ENCODE data around the gene TBCK.
"Not testable (repeated sequence)": the region's sequence is repeated elsewhere in the genome, so short reads cannot be mapped to it uniquely, and the experiment has no call there.

TBCK gene

DNA sequence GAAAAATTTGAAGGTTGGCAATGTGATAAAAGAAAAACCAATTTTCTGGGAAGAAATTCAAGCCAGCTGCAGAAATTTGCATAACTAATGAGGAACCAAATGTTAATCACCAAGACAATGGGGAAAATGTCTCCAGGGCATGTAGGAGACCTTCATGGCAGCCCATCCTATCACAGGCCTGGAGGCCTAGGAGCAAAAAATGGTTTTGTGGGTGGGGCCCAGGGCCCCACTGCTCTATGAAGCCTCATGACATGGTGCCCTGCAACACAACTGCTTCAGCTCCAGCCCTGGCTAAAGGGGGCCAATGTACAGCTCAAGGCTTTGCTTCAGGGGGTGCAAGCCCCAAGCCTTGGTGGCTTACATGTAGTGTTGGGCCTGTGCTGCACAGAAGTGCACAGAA, 184.0 kb downstream of the TBCK start:
- no peak for DNase-seq (ENCODE audit: low read depth in 1 of 2, low spot score in 1 of 2)

DNA sequence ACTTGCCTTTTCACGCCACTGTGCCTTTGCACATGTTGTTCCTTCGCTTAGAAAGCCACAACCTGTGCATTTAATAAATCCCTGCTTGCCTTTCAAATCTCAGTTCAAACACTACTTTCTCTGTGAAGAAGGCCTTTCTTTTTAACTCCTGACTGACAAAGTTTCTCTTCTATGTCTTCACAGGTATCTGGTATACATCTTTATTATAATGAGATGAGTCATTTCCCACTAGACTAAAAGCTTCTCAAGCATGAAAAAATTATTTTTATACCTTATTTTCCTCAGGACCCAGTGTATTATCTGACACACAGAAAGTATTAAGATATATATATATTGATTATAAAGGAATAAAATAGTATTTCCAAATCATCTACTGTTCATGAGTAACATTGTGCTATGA, 189.9 kb downstream of the TBCK start:
- DNase-seq (ENCODE audit: low read depth in 1 of 2, low spot score in 1 of 2): no peak

DNA sequence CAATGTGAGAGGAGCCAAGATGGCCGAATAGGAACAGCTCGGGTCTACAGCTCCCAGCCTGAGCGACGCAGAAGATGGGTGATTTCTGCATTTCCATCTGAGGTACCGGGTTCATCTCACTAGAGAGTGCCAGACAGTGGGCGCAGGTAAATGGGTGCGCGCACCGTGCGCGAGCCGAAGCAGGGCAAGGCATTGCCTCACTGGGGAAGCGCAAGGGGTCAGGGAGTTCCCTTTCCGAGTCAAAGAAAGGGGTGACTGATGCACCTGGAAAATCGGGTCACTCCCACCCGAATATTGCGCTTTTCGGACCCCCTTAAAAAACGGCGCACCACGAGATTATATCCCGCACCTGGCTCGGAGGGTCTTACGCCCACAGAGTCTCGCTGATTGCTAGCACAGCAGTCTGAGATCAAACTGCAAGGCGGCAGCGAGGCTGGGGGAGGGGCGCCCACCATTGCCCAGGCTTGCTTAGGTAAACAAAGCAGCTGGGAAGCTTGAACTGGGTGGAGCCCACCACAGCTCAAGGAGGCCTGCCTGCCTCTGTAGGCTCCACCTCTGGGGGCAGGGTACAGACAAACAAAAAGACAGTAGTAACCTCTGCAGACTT, 196.0 kb downstream of the TBCK start:
- DNase-seq (ENCODE audit: low read depth in 1 of 2, low spot score in 1 of 2): not testable (repeated sequence)

DNA sequence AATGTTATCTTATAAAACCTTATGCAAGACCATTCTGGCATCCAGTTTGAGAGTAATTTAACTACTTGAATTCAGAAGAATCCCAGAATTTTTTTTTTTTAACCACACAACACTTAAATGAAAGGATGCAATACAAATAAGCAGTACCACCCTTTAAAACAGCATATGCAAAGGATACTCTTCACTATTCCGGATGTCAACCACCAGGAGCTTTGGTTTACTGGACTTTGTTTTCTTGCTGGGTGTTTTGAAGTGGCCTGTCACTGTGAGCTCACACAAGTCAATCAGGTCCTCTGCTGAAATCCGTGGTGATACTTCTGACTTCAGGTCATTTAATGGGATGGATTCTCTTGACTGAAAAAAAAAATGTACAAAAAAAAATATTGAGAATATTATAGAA, 200.0 kb downstream of the TBCK start:
- no peak for DNase-seq (ENCODE audit: low read depth in 1 of 2, low spot score in 1 of 2)

DNA sequence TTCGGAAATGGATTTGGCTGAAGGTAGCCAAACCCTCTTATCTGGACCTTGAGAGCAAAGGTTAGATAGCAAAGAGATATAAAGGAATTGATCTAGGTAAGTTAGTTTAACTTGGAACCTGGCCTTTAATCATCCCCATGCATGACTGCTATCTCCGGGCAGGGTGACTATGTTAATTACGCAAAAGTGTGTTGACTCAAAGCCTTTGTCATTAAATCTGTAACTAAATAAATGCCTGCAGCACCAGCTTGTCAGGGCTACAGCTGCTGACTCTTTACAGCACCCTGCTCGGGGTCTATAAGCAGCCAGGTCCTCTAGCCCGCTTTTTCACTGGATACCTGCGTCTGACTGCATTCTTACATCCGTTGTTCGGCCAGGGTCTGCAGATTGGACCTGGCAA, 201.7 kb downstream of the TBCK start:
- DNase-seq (ENCODE audit: low read depth in 1 of 2, low spot score in 1 of 2): no peak

DNA sequence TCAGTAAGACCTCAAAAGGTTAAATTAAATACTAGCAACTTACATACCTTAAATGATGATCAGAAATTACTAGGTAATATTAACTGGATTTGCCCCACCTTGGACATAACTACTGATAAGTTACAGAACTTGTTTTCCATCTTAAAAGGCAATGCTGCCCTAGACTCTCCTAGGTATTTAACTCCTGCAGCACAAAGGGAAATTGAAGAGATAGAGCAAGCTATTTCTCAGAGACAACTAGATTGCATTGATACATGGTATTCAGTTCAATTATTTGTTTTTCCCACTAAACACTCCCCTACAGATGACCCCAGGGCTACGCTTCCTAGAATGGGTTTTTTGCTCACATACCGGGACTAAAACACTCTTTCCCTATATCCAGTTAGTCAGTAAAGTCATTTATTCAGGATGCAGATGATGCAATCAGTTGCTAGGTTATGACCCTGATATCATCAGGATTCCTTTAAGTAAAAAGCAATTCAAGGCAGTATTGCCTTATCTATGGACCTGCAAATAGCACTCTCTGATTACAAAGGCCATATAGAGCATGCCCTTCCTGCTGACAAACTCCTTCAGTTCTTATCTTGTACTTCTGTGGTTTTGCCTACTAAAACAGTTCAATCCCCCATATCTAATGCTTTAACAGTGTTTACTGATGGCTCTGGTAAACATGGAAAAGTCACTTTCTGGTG, 204.1 kb downstream of the TBCK start:
- DNase-seq (ENCODE audit: low read depth in 1 of 2, low spot score in 1 of 2): not testable (repeated sequence)

DNA sequence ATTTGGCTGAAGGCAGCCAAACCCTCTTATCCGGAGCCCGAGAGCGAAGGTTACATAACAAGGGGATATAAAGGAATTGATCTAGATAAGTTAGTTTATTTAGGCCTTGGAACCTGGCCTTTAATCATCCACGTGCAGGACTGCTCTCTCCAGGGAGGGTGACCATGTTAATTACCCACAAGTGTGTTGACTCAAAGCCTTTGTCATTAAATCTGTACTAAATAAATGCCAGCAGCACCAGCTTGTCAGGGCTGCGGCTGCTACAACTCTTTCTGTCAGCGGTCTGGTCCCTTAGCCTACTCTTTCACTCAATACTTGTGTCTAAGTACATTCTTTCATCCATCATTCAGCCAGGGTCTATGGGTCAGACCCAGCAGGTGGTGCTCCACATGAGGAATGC, 206.1 kb downstream of the TBCK start:
- DNase-seq (ENCODE audit: low read depth in 1 of 2, low spot score in 1 of 2): no peak

DNA sequence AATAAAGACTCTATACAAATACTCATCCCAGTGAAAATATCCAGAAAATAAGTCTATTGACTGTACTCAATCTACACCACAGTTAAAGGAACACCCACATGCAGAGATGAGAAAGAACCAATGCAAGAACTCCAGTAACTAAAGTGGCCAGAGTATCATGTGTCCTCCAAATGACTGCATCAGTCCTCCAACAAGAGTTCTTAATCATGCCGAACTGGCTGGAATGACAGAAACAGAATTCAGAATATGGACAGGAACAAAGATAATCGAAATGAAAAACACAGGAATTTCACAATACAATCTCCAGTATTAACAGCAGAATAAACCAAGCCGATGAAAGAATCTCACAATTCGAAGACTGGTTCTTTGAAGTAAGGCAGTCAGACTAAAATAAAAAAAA, 210.3 kb downstream of the TBCK start:
- no peak for DNase-seq (ENCODE audit: low read depth in 1 of 2, low spot score in 1 of 2)

DNA sequence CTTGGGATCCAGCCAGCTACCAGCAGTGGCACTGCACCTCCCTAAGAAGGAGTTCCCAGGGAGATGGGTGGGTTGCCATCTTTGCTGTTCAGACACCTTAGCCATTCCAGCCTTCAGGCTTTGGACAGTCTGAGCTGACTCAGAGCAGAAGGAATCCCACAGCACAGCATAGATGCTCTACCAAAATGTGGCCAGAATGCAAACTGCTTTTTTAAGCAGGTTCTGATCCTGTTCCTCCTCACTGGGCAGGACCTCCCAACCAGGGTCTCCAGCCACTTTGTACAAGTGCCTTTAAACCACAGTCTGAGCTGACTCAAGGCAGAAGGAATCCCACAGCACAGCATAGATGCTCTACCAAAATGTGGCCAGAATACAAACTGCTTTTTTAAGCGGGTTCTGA, 211.7 kb downstream of the TBCK start:
- no peak for DNase-seq (ENCODE audit: low read depth in 1 of 2, low spot score in 1 of 2)

DNA sequence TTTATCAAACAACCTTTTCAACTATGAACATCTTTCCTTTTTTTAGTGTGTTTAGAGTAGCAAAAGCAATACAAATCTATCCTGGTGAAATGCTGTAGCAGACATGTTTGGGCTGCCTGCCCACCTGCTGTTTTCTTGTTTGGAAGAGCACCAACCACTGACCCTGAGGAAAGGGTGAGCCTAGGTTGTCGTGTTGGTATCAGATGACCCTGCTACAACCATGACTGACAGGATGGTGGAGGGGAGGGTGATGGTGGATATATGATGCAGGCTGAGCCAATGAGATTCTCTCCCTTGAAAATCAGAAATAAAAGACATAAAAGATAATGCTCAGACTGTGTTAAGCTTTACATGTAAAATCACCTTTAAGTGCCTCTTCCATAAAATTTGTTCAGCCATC, 219.6 kb downstream of the TBCK start:
- DNase-seq (ENCODE audit: low read depth in 1 of 2, low spot score in 1 of 2): no peak

DNA sequence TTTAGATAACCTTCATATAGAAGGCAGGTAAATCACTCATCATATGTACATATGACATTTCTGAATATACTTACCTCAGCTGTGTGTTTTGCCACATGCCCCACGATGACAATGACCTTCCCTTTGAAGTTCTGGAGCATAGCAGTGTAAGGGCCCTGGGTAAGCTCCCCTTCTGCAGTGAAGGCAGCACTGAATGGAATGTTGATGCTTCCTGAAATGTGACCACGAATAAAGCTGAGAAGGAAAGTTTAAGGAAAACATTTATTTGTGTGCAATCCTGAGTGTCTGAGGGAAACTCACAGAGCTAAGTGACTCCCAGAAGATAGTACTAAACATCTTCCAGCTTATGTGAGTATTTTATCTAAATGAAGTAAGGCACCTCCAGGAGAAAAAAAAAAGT, 220.6 kb downstream of the TBCK start:
- no peak for DNase-seq (ENCODE audit: low read depth in 1 of 2, low spot score in 1 of 2)

DNA sequence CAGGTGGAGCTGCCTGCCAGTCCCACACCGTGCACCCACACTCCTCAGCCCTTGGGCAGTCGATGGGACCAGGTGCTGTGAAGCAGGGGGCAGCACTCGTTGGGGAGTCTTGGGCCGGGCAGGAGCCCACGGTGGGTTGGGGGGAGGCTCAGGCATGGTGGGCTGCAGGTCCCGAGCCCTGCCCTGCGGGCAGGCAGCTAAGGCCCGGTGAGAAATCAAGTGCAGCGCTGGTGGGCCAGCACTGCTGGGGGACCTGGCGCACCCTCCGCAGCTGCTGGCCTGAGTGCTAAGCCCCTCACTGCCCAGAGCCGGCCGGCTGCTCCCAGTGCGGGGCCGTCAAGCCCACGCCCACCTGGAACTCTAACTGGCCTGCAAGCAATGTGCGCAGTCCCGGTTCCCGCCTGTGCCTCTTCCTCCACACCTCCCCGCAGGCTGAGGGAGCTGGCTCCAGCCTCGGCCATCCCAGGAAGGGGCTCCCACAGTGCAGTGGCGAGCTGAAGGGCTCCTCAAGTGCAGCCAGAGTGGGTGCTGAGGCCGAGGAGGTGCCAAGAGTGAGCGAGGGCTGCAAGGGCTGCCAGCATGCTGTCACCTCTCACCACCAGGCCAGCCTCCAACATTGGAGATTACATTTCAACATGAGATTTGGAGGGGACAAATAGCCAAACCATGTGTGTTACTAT, 223.5 kb downstream of the TBCK start:
- no peak for DNase-seq (ENCODE audit: low read depth in 1 of 2, low spot score in 1 of 2)

DNA sequence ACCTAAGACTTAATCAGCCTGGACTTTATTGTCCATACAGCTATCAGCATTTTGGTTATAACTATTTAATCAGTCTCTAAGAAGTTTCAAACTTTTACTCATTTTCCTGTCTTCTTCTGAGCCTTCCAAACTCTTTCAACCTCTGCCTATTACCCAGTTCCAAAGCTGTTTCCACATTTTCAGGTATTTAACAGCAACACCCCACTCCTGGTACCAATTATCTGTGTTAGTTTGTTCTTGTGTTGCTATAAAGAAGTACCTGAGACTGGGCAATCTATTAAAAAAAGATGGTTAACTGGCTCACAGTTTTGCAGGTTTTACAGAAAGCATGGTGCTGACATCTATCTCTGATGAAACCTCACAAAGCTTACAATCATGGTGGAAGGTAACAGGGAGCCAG, 225.2 kb downstream of the TBCK start:
- DNase-seq (ENCODE audit: low read depth in 1 of 2, low spot score in 1 of 2): no peak

DNA sequence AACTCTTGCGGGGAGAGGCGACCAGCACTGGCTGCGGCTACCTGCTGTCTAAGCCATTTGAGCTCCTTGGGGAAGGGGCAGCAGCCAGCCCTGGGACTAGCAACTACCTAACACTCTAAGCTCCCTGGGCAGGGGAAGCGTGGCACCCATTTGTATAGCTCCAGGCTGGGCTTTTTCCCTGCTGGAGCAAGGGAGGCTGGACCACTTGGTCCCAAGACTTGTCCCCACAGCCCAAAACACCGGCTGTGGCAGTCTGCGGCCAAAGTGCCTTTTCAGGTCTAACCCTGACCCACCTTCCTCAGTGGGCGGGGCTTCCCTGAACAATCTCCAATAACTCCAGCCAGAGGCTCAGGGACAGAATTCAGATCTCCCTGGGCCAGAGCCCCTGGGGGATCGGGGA, 232.9 kb downstream of the TBCK start:
- no peak for DNase-seq (ENCODE audit: low read depth in 1 of 2, low spot score in 1 of 2)

DNA sequence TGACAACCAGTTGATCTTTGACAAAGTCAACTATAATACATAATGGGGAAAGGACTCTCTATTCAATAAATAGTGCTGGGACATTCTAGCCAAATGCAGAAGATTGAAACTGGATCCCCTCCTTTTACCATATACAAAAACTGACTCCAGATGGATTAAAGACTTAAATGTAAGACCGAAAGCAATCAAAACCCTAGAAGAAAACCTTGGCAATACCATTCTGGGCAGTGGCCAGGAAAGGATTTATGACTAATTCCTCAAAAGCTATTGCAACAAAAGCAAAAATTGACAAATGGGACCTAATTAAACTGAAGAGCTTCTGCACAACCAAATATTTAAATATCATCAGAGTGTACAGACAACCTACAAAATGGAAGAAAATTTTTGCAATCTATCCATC, 235.6 kb downstream of the TBCK start:
- DNase-seq (ENCODE audit: low read depth in 1 of 2, low spot score in 1 of 2): no peak

DNA sequence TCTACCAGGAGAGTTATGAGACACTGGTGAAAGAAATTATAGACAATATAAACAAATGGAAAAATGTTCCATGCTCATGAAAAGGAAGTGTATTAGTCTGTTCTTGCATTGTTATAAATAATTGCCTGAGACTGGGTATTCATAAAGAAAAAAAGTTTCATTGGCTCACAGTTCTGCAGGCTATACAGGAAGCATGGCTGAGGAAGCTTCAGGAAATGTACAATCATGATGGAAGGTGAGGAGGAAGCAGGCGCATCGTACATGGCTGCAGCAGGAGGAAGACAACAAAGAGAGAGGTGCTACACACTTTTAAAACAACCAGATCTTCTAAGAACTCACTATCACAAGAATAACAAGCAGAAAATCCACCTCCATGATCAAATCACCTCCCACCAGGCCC, 236.4 kb downstream of the TBCK start:
- no peak for DNase-seq (ENCODE audit: low read depth in 1 of 2, low spot score in 1 of 2)

DNA sequence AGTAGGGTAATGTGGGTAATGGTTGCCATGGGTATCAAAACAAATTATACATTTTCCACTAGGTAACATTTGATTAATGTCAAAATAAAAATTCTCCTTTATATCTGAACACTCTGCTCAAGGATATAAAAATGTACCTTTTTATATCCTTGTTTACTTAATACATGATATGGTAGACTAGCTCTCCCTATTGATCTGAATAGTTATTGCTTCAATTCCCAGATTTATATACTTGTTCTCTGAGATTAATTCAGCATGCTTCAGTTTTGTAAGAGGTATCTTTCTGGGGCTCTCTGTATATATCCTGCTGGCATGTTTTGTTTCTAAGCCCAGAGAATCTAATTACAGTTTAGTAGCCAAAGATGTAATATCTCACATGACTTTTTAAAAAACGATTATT, 251.0 kb downstream of the TBCK start:
- DNase-seq (ENCODE audit: low read depth in 1 of 2, low spot score in 1 of 2): no peak

DNA sequence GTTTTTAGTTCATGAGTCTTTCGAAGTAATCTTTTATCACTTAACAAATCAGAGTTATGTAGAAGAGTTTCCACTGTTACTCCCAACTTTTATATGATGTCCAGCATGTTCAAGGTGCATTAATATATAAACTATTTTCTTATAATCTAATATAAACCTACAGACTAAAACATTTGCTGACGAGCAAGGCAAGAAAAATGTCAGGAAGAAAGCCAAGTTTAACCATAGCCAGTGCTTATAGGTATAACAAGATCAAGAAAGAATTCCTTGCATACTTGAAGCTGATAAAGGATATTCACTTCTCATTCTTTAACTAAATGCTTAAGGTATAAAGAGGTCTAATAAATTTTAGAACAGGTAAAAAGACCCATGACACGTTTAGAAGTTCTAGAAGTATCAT, 253.0 kb downstream of the TBCK start:
- no peak for DNase-seq (ENCODE audit: low read depth in 1 of 2, low spot score in 1 of 2)

DNA sequence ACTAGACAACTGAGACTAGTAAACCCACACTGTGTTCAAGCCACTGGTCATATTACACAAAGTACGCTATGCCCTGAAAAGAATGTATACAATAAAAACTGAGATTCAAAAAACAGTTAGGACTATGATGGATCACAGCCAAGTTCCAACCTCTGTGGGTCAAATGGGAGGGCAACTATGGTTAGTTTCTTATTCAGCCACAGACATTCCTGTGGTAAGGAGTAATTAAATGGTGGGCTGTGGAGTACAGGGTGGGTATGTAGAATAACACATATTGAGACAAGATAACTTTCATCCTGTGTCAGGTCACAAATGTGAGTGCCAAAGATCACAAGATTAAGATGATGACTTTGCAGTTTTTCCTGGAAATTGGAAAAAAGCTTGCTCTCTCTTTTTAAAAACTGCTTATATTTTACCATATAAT, 253.5 kb downstream of the TBCK start:
- no peak for DNase-seq (ENCODE audit: low read depth in 1 of 2, low spot score in 1 of 2)

DNA sequence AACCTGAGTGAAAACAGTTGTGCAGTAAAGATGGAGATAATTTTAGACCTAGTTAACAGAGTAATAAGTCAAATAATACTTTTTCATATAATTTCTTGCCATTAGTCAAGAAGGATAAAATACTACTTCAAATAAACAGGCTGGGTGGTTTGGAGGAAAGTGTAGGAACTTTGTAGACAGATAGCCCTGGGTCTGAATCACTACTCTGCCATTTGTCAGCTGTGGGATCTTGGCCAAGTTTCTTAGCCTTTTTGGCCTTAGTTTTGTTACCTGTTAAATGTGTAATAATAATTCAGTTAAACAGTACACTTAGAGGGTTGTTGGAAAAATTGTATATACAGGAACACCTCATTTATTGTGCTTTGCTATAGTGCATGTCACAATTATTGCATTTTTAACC, 257.1 kb downstream of the TBCK start:
- no peak for DNase-seq (ENCODE audit: low read depth in 1 of 2, low spot score in 1 of 2)

DNA sequence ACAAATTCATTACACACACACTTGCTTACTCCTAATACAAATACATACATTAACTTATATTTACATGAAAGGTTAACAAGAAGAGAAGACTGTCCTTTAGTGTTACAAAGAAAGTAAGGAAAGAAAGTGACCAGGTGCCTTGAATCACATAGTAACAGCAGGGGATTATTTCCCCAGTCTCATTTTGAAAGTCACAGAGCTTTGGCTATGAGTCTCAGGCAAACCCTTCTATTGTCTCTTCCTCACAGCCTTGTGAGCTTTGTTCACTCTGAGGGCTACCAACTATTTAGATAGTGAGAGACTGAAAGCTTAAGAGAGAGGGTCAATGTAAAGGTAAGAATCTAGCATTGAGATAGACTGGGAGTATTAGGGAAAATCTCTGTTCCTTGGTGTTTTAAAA, 259.1 kb downstream of the TBCK start:
- DNase-seq (ENCODE audit: low read depth in 1 of 2, low spot score in 1 of 2): no peak

DNA sequence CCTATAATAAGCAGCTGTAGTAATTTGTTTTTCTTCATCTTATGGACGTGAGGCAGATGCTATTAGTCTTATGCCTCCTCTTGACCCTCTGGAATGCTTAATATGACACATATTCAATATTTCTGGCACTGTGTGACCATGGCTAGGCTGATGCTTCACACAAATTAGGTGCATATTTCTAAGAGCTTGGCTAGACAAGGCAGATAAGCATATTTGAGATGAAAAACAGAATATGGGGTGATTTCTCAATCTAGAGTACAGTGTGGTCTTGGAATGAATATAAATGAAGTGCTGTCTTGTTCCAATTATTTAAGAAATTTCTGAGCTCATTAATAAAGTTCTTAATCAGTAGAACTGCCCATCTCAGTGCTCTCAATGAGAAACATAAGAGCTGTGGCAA, 264.5 kb downstream of the TBCK start:
- DNase-seq (ENCODE audit: low read depth in 1 of 2, low spot score in 1 of 2): no peak

DNA sequence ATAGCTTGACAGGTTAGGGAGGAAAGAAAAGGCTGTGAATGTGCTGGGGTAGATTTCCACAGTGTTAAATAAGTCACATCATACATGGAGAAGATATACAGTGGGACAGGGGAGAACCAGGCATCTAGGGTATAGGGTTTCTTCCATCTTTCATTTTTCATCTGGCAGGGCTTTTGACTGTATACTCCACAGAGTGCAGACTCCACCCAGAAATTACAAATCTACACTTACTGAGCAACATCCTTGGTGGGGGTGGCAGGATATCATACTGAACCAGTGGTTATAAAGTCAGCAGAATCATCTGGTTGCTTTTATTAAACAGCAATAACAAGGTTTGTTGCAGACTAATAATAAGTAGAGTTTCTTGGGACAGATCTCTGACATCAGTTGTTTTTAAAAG, 266.5 kb downstream of the TBCK start:
- no peak for DNase-seq (ENCODE audit: low read depth in 1 of 2, low spot score in 1 of 2)

All from activated T-helper 1 cell treated with anti-CD3 and anti-CD28 coated beads, Interleukin-2, amount 50 U/mL, for 16 hours (primary cell).